ENCODE measurements around the gene NUP153.

DNA sequence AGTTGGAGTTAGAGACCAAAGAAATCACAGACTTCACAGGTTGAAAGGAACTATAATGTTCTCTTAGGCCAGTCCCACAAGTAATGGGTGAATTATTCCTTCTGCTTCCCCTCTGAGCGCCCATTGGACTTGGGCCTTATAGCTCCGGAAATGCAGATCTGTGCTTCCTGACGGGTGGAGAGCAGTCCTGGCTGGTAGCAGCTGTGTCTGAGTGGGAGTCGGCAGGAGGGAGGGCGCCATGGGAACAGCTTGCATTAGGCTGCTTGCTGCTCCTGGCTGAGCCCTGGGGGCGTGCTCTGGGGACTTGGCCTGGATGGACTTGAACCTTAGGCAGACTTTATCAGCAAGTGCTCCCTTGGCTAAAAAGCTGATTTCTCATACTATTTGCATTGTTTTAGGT, 18.4 kb upstream of the NUP153 start:
- TF ChIP-seq CTCF (IDR thresholded peaks at IDR 0.05): no peak
- no peak for TF ChIP-seq EZH2 (IDR thresholded peaks at IDR 0.05)

Data from neural progenitor cell (in vitro differentiated cells).